D721Med (cell line): ENCODE results near the gene WRNIP1.
"Not testable (repeated sequence)": the region's sequence is repeated elsewhere in the genome, so short reads cannot be mapped to it uniquely, and the experiment has no call there.

ENCODE experiments used
- DNase-seq: peaks from one replicate; pipeline ENCODE4 v3.0.0; 2011; ENCODE audit warnings: low spot score; ENCODE audit not compliant: insufficient read length
- FAIRE-seq: peaks from 2 replicates; lab custom pipeline; 2011; peaks lifted over from hg19 to GRCh38; lab: Jason Lieb, UNC
- CTCF ChIP-seq: IDR thresholded peaks from 2 replicates; pipeline ENCODE4 v1.5.1; 2012; ENCODE audit warnings: mild to moderate bottlenecking, control low read depth; ENCODE audit not compliant: insufficient read depth; ENCODE audit errors: missing control alignments

WRNIP1 gene

GRCh38 chr6:2760882-2761842, 4.0 kb upstream of the WRNIP1 start:
- DNase-seq = no peak
- no peak for FAIRE-seq
- TF ChIP-seq CTCF = peak; percentile 30

- DNase-seq, FAIRE-seq: not testable (repeated sequence)
Measured at GRCh38 chr6:2762868-2763267, 2.3 kb upstream of the WRNIP1 start.

DNA sequence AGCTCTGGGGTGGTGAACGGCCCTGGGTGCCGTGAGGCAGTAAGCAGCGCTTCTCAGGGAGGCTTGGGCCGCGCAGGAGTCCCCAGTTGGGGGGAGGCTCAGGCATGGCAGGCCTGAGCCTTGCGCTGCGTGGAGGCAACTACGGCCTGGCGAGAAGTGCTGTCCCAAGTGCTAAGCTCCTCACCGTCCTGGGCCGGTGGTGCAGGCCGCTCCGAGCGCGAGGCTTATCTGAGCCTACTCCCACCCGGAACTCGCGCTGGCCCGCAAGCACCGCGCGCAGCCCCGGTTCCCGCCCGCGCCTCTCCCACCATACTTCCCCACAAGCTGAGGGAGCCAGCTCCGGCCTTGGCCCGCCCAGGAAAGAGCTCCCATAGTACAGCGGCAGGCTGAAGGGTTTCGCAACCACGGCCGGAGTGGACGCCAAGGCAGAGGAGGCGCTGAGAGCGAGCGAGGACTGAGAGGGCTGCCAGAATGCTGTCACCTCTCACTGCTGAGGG, 1.8 kb upstream of the WRNIP1 start:
- TF ChIP-seq CTCF = no peak
- FAIRE-seq (no peak), DNase-seq (no peak)

GRCh38 chr6:2763876-2764540, 1.2 kb upstream of the WRNIP1 start:
- no peak for TF ChIP-seq CTCF
- DNase-seq = no peak

GRCh38 chr6:2764610-2765165, 505 bp upstream of the WRNIP1 start:
- TF ChIP-seq CTCF = no peak
- FAIRE-seq (no peak), DNase-seq (no peak)

More at GRCh38 chr6:2763876-2764540, 1.2 kb upstream of the WRNIP1 start:
- no peak for FAIRE-seq

DNA sequence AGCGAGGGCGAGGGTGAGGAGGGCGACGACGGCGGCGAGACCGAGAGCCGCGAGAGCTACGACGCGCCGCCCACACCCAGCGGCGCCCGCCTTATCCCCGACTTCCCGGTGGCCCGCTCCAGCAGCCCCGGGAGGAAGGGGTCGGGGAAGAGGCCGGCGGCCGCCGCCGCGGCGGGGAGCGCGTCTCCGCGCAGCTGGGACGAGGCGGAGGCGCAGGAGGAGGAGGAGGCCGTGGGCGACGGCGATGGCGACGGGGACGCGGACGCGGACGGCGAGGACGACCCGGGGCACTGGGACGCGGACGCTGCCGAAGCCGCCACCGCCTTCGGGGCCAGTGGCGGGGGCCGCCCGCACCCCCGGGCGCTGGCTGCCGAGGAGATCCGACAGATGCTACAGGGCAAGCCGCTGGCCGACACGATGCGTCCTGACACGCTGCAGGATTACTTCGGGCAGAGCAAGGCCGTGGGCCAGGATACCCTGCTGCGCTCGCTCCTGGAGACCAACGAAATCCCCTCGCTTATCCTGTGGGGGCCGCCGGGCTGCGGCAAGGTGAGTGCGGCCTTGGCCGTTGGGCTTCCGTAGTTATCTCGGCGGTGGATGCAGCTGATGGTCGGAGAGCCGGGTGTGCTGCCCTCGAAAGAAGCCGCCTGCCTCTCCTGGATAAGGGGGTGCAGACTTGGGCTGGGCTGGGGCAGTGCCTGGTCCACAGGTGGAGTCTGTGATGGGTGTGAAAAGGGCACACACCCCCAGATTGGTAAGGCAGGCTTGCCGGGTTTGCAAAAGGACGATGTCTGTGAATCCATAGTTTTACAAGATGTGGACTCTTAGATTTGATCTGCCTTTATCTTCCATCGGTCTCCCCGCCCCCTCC, 938 bp downstream of the WRNIP1 start:
- FAIRE-seq (no peak), DNase-seq (no peak)
- no peak for TF ChIP-seq CTCF
